Measurements from ENCODE around the gene ROS1.

ROS1 gene

DNA sequence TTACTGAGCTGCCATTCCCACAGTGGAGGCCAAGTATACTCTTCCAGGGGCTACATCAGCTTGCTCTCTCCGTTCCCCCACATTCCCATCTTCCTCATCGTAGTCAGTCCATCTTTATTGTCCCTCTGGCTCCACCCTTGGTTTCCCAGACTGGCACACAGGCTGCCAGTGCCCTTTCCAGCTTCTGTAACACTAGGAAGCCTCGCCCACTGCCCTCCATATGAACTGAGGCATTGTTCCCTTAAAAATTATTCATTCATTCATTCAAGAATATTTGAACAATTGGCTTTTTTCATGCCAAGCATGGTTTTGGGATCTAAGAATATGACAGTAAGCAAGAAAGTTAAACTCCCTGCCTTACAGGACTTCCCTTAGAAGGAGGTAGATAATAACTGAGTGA, 14.3 kb downstream of the ROS1 start:
- TF ChIP-seq, protein P1, sequence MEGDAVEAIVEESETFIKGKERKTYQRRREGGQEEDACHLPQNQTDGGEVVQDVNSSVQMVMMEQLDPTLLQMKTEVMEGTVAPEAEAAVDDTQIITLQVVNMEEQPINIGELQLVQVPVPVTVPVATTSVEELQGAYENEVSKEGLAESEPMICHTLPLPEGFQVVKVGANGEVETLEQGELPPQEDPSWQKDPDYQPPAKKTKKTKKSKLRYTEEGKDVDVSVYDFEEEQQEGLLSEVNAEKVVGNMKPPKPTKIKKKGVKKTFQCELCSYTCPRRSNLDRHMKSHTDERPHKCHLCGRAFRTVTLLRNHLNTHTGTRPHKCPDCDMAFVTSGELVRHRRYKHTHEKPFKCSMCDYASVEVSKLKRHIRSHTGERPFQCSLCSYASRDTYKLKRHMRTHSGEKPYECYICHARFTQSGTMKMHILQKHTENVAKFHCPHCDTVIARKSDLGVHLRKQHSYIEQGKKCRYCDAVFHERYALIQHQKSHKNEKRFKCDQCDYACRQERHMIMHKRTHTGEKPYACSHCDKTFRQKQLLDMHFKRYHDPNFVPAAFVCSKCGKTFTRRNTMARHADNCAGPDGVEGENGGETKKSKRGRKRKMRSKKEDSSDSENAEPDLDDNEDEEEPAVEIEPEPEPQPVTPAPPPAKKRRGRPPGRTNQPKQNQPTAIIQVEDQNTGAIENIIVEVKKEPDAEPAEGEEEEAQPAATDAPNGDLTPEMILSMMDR (IDR thresholded peaks at IDR 0.05) = no peak
- DNase-seq (ENCODE audit: low spot score) = no peak

DNA sequence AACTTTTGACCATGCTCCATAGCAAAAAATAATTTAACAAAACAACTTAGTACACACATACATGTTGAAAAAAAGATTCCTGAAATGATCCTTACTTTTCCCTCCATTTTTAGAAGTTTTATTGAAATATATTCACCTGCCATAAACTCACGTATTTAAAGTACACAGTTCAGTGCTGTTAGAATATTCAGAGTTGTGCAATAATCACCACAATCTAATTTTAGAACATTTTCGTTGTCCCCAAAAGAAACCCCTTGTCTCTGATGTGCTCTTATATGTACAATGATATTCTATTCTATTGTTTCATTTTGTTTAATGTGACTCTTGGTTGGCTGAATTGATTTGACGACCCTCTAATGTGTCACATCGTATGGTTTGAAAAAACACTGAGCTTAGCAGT, 15.9 kb downstream of the ROS1 start:
- no peak for DNase-seq (ENCODE audit: low spot score)
- TF ChIP-seq, protein P1 (IDR thresholded peaks at IDR 0.05) = no peak
- no peak overlapping the region for H3K27ac ChIP-seq
- H3K4me3 ChIP-seq = no peak overlapping the region

More for the DNA sequence above, 14.3 kb downstream of the ROS1 start:
- H3K27ac ChIP-seq = no peak overlapping the region
- H3K4me3 ChIP-seq = no peak overlapping the region

DNA sequence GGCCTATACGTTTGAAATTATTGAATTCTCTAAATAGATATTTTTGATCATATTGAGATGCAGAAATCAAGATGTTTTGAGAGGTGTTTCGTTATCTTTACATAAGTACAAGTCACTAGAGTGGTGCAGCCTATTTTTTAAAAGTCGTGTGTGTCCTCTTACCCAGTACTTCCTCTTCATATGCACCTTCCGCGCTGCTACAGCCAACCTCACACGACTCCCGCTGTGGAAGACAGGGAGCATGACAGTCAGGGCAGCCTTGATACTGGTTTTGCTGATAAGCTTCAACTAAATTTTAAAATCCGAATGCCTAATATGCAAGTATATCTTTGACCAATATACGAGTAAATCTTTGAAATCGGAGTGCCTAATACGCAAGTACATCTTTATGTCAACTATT, 16.3 kb downstream of the ROS1 start:
- H3K4me3 ChIP-seq = no peak overlapping the region
- no peak overlapping the region for H3K27ac ChIP-seq
- TF ChIP-seq, protein P1 (IDR thresholded peaks at IDR 0.05) = no peak
- no peak for DNase-seq (ENCODE audit: low spot score)

DNA sequence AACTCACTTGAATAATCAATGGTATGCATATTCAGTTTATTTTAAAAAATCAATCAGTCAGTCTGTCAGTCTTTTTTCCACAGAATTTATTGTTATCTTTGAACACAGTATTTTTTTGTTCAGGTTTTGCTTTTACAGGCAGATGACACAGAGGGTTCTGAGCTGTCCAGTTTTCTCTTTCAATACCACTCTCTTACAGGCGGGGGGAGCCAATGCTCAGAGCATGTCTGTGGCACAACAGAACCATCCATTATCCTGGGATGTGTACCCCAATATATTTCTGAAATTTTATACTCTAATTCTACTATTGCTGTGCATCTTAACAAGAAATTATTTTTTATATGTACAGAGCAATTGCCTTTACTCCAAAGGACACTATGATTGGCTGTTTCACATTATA, 21.2 kb downstream of the ROS1 start:
- TF ChIP-seq, protein P1 (IDR thresholded peaks at IDR 0.05) = no peak
- DNase-seq (ENCODE audit: low spot score) = no peak

DNA sequence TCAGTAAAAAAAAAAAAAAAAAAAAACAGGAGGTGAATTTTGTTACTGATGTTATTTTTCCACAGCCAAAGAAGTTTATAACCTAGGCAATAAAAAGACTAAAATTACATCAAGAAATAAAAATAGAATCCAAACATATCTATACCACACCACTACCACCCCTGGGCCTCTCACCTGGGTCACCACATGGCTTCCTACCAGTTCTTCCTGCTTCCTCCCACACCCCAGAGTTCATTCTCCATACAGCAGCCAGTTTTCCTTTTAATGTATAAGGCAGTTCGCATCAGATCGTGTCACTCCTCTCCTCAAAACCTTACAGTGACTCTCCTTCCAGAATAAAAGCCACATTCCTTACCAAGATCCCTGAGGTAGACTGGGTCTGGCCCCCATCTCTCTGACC, 23.9 kb downstream of the ROS1 start:
- TF ChIP-seq, protein P1 (IDR thresholded peaks at IDR 0.05) = no peak

More for the DNA sequence above, 21.2 kb downstream of the ROS1 start:
- H3K27ac ChIP-seq = no peak overlapping the region
- no peak overlapping the region for H3K4me3 ChIP-seq

DNA sequence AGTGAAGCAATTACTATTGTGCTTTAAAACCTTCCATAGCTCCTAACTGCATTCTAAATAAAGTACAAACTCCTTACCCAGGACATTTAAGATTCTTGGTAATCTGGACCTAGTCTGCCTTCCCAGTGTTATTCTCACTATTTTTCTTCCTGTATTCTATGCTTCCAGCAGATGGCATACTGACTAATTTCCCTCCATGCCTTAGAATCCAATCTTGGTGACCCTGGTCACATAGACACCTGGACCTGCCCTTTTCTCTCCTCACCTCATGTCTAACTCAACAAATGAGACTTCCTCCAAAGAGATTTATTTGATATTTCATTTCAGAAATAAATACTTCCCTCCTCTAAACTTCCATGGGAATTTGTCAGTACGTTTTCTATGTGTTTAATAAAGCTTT, 25.8 kb downstream of the ROS1 start:
- TF ChIP-seq, protein P1 (IDR thresholded peaks at IDR 0.05) = no peak
- no peak overlapping the region for H3K27ac ChIP-seq
- DNase-seq (ENCODE audit: low spot score) = no peak
- H3K4me3 ChIP-seq = no peak overlapping the region

More for the DNA sequence above, 23.9 kb downstream of the ROS1 start:
- Histone ChIP-seq H3K27ac (no peak overlapping the region), H3K4me3 (no peak overlapping the region)
- DNase-seq (ENCODE audit: low spot score) = no peak

DNA sequence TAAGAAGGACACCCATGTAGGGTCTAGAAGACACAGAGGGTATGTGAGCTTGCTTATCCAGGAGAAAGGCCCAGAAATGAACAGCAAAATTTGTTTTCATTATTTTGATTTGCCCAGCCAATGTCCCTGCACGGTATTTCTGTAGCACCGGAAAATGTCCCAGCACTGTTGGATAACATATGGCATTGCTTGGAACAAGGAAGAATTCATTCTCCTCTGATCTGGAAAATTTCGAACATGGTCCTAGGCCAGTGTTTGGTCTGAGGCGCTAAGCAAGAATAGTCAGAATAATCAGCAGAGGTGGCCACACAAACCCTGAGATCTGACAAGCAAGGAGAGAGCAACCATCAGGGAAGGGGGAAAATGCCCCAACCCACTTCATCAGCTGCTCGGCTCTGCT, 26.6 kb downstream of the ROS1 start:
- no peak overlapping the region for H3K4me3 ChIP-seq
- no peak overlapping the region for H3K27ac ChIP-seq
- DNase-seq (ENCODE audit: low spot score) = no peak
- TF ChIP-seq, protein P1 (IDR thresholded peaks at IDR 0.05) = no peak
